Breast epithelium (tissue), 3 donors: Measurements from ENCODE around the gene MFSD6.

ENCODE experiments used
- POLR2A ChIP-seq: fragments of 450-650 bp; IDR thresholded peaks from one replicate; pipeline ENCODE4 v1.6.1; 2016; ENCODE audit warnings: antibody characterized with exemption, mild to moderate bottlenecking, moderate library complexity
- TF ChIP-seq, protein P1 (sequence below), 3 donors: fragments of 450-650 bp; IDR thresholded peaks; one replicate each; pipeline ENCODE4 v1.5.1; 2016 to 2017; ENCODE audit warnings: antibody characterized with exemption in 3 of 3, mild to moderate bottlenecking in 3 of 3, moderate library complexity in 3 of 3

DNA sequence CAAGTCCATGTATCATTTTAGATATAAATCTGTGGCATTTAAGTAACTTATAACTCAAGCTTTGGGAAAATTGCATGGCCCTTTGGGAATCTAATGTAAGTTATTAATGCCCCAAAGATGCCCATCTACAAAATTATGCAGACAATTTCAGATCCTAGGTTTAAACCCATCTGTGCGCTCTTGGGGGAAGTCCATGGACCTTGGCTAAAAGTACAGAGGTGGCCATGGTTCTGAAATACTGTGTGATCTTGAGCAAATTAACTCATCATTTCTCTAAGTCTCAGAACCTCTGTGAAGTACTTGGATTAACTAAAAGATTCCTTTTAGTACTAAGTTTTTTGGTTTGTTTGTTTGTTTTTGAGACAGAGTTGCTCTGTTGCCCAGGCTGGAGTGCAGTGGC is 45.3 kb upstream of the MFSD6 start:
- TF ChIP-seq, protein P1, sequence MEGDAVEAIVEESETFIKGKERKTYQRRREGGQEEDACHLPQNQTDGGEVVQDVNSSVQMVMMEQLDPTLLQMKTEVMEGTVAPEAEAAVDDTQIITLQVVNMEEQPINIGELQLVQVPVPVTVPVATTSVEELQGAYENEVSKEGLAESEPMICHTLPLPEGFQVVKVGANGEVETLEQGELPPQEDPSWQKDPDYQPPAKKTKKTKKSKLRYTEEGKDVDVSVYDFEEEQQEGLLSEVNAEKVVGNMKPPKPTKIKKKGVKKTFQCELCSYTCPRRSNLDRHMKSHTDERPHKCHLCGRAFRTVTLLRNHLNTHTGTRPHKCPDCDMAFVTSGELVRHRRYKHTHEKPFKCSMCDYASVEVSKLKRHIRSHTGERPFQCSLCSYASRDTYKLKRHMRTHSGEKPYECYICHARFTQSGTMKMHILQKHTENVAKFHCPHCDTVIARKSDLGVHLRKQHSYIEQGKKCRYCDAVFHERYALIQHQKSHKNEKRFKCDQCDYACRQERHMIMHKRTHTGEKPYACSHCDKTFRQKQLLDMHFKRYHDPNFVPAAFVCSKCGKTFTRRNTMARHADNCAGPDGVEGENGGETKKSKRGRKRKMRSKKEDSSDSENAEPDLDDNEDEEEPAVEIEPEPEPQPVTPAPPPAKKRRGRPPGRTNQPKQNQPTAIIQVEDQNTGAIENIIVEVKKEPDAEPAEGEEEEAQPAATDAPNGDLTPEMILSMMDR (IDR thresholded peaks at IDR 0.05) = no peak
- no peak for TF ChIP-seq POLR2A
